Ascending aorta (tissue), 2 donors: ENCODE data around the gene RAB15. TPM values are rescaled to one million over a fixed set of nuclear protein-coding genes. Genes with fewer than 3 reads are reported as not detected.
A peak's percentile ranks its signal among the peaks of the same experiment; 100 is the strongest.

Experiments
- DNase-seq, 2 donors: peaks; one replicate each; pipeline ENCODE4 v3.0.0-alpha.2; 2019; ENCODE audit warnings: low spot score in 2 of 2
- H3K27ac ChIP-seq, 2 donors: fragments of 200-600 bp; sonication (generic); one replicate each; pipeline ENCODE4 v1.5.1; 2016 to 2017; ENCODE audit warnings: mild to moderate bottlenecking in 1 of 2
- H3K27me3 ChIP-seq: fragments of 200-600 bp; sonication (generic); one replicate; pipeline ENCODE4 v1.5.1; 2017
- H3K36me3 ChIP-seq, 2 donors: fragments of 200-600 bp; sonication (generic); one replicate each; pipeline ENCODE4 v1.5.1; 2016
- H3K4me1 ChIP-seq, 2 donors: fragments of 200-600 bp; sonication (generic); one replicate each; pipeline ENCODE4 v1.5.1; 2016 to 2017; ENCODE audit warnings: mild to moderate bottlenecking in 1 of 2
- H3K4me3 ChIP-seq, 2 donors: fragments of 200-600 bp; sonication (generic); one replicate each; pipeline ENCODE4 v1.5.1; 2016 to 2017; ENCODE audit warnings: mild to moderate bottlenecking in 1 of 2
- H3K9me3 ChIP-seq, 2 donors: fragments of 200-600 bp; sonication (generic); one replicate each; pipeline ENCODE4 v1.5.1; 2016
- CTCF ChIP-seq, 3 experiments: fragments of 200-600 bp in 2 of 3; fragments of 450-650 bp in 1 of 3; sonication (generic) in 2 of 3; IDR thresholded peaks; one replicate each; pipeline ENCODE4 v1.5.1; 2016 to 2019; ENCODE audit warnings: antibody characterized with exemption in 3 of 3, mild to moderate bottlenecking in 1 of 3, moderate library complexity in 1 of 3
- intact Hi-C: fragments of 100-400 bp; cut with DNase I; formaldehyde crosslinking; loops from one replicate; pipeline ENCODE4 v1.15.1; 2023
- total RNA-seq: library from RNA; depleted of rRNA; stranded (reverse); fragments of >200 nt; gene quantifications from one replicate; pipeline ENCODE4 v1.1.0, GENCODE V29; 2016

RAB15 gene
- 1.6 TPM for total RNA-seq

GRCh38 chr14:64971943-64972791, at the start of gene RAB15:
TSS of gene RAB15 (minus strand) at chr14:64972336. CDS start at chr14:64972076, 260 bp downstream.
- H3K9me3 ChIP-seq = no peaks in the 10 kb centered on the region
- intact Hi-C loops = loop anchor here (5.0 kb wide), 1 partner anchor 55 kb away; no protein-coding TSS in a partner anchor
- no peak for DNase-seq

GRCh38 chr14:65019944-65020566, 47.9 kb upstream of the RAB15 start:
- H3K27ac ChIP-seq = no peak overlapping the region

More at GRCh38 chr14:64971943-64972791, at the start of gene RAB15:
- Histone ChIP-seq H3K27ac (peak within 1 kb of the TSS in 1 of 2 donors; percentile 32), H3K27me3 (no peaks in the 10 kb centered on the region), H3K36me3 (no peaks in the 10 kb centered on the region), H3K4me3 (peak within 1 kb of the TSS; percentile 69 to 77), H3K4me1 (peaks cover 9 to 12% of the 10 kb centered on the region in 2 donors)
- TF ChIP-seq CTCF (IDR thresholded peaks at IDR 0.05) = no peak

GRCh38 chr14:65016471-65016870, 44.3 kb upstream of the RAB15 start:
- no peak for TF ChIP-seq CTCF (IDR thresholded peaks at IDR 0.05)
- H3K27me3 ChIP-seq = no peaks in the 10 kb centered on the region
- no peak overlapping the region for H3K4me3 ChIP-seq
- intact Hi-C loops = no loop called here
- no peaks in the 10 kb centered on the region for H3K4me1 ChIP-seq
- peaks cover 5 to 37% of the 10 kb centered on the region in 2 donors for H3K36me3 ChIP-seq
- no peak for DNase-seq
- no peaks in the 10 kb centered on the region for H3K9me3 ChIP-seq
- H3K27ac ChIP-seq = no peak overlapping the region

More at GRCh38 chr14:65019944-65020566, 47.9 kb upstream of the RAB15 start:
- Histone ChIP-seq H3K4me3 (no peak overlapping the region), H3K4me1 (no peaks in the 10 kb centered on the region), H3K36me3 (peaks cover 0 to 10% of the 10 kb centered on the region in 2 donors), H3K9me3 (no peaks in the 10 kb centered on the region), H3K27me3 (no peaks in the 10 kb centered on the region)
- intact Hi-C loops = no loop called here
- TF ChIP-seq CTCF (IDR thresholded peaks at IDR 0.05) = peak; percentile 29 to 60 (median 45)
- DNase-seq = no peak

- no peak for TF ChIP-seq CTCF (IDR thresholded peaks at IDR 0.05)
- Histone ChIP-seq H3K27me3 (no peaks in the 10 kb centered on the region), H3K27ac (no peak overlapping the region), H3K9me3 (no peaks in the 10 kb centered on the region), H3K4me1 (no peaks in the 10 kb centered on the region), H3K4me3 (no peak overlapping the region), H3K36me3 (peaks cover 5 to 39% of the 10 kb centered on the region in 2 donors)
- intact Hi-C loops = no loop called here
- no peak for DNase-seq
These were observed 43.3 kb upstream of the RAB15 start for GRCh38 chr14:65015391-65015790.

- no peak for DNase-seq
These were observed 40.2 kb upstream of the RAB15 start for GRCh38 chr14:65012353-65012752.

More at GRCh38 chr14:65012353-65012752, 40.2 kb upstream of the RAB15 start:
- no peaks in the 10 kb centered on the region for H3K9me3 ChIP-seq
- H3K27me3 ChIP-seq = no peaks in the 10 kb centered on the region
- no peak overlapping the region for H3K27ac ChIP-seq
- no peak for TF ChIP-seq CTCF (IDR thresholded peaks at IDR 0.05)
- H3K4me1 ChIP-seq = no peaks in the 10 kb centered on the region
- intact Hi-C loops = no loop called here
- H3K36me3 ChIP-seq = peaks cover 5 to 39% of the 10 kb centered on the region in 2 donors
- H3K4me3 ChIP-seq = no peak overlapping the region
